GM19193 (cell line): ENCODE measurements around the gene GLRX2.

Experiments used
- POLR2A ChIP-seq: IDR thresholded peaks from 4 replicates; pipeline ENCODE4 v1.6.1; 2011; ENCODE audit not compliant: insufficient read depth, insufficient read length; ENCODE audit errors: extremely low read depth

The GLRX2 gene

DNA sequence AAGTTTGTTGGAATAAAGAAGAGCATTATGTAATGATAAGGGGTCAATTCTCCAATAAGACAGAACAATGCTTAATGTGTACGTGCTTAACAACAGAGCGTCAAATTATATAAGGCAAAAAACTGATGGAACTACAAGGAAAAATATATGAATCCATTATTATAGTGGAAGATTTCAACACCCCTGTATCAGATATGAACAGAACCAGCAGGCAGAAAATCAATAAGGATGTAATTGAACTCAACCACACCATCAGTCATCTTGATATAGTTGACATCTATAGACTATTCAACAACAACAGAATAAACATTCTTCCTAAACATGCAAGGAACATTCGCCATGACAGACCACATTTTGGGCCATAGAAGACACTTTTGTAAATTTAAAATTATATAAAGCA lies 13.0 kb upstream of the GLRX2 start:
- TF ChIP-seq POLR2A = no peak

DNA sequence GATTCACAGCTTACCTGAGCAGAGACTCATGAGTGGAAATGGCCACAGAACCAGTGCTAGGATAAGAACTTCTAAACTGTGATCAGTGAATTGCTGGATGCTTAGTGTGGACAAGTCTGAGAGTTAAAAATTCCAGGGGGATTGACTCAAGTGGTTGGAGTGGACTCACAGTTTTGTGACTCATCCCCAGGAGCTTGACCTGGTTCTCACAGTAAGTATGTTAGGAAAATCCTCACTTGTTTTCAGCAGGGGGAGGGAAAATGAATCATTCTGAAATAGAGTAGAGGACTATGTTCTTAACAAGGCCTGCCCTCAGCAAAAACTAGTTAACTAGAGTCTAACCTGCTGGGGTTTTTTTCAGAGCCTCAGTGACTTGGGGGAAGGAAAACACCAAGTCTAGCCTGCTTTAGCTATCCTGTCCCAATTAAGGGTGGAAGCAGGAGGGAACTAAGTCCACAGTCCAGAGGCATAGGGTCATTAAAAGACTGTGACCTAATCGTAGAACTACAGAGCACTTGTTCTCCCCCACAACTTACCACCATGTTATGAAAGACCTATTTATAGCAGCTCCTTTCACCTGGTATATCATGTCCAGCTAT lies 10.5 kb upstream of the GLRX2 start:
- no peak for TF ChIP-seq POLR2A

DNA sequence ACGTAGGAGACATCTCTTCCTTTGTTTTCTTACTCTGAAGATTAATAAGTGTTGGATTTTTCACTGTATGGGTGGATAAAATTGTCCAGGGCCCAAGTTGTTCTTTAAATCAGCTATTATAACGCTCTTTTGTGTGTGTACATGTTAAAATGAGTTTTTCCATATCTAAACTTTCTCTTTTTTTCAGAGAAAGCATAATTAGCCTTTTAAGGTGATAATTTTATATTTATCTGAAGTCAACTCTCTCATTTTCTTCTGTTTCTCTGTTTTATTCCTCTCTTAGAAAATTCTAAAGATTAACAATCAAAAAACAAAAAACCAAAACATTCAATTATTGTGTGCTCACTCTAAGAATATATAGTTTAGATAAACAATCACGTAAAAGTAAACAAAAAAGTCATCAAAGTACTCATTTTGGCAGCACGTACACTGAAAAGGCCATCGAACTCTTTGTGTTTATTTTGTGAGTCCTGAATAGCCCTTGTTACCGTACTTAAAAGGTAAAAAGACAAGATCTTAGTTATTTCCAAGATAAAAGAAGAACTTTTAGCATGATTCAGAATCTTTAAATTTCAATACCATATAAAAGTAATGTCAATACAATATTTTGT lies 9.4 kb upstream of the GLRX2 start:
- TF ChIP-seq POLR2A = no peak

DNA sequence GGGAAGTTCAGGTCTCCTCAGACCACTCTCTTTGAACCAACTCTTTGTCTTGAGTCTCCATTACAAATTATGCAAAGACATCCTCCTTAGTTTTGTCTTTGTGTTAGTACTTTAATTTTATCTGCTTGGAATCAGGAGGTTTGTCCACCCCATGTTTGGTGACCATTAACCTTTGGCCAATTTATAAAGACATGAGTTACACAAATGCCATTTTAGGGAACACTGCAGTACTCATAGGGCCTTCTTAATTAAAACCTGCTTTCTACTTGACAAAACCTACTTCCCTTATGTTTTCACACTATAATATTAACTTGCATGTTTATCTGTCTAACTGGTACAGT lies 8.7 kb upstream of the GLRX2 start:
- no peak for TF ChIP-seq POLR2A

DNA sequence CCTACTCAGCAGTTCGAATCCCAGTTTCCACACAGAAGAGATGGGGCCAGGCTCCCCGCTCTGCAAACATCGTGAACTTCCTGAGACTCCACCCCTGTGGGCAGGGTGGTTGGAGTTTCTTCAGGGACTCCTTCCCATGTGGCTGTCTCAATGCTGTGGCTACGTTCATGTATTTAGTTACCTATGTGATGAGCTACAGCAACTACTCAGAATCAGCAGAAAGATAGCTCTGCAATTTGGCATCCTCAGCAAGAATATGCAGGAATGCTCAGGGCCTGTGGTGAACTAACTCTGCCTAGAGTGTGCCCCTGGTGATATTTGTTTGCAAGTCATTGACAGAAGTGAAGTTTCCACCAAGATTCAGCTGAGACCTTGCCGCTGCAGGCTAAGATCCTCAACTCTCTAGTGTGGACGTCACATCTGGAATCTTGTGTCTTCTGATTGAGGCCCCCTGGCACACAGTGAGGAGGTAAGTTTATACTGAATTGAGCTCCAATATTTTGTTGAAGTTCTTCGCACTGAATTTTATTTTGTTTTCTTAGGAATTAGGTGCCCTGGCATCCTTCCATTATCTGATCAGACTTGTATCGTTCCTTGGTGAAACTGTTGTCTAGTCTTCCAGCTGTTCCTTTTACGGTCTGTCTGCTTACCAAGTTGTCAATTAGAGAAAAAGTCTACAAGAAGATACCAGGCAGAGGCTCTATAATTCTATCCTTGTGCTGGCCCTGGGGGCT lies 8.2 kb upstream of the GLRX2 start:
- no peak for TF ChIP-seq POLR2A

DNA sequence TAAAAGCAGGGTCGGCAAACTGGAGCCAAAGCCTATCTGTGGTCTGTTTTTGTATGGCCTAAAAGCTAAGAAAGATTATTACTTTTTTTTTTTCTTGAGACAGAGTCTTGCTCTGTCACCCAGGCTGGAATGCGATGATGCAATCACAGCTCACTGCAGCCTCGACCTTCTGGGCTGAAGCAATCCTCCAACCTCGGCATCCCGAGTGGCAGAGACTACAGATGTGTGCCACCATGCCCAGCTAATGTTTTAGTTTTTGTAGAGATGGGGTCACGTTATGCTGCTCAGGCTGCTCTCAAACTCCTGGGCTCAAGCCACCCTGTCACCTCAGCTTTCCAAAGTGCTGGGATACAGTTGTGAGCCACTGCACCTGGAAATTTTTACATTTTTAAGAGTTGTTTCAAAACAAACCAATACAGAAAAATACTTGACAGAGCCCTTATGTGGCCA lies 6.5 kb upstream of the GLRX2 start:
- no peak for TF ChIP-seq POLR2A

DNA sequence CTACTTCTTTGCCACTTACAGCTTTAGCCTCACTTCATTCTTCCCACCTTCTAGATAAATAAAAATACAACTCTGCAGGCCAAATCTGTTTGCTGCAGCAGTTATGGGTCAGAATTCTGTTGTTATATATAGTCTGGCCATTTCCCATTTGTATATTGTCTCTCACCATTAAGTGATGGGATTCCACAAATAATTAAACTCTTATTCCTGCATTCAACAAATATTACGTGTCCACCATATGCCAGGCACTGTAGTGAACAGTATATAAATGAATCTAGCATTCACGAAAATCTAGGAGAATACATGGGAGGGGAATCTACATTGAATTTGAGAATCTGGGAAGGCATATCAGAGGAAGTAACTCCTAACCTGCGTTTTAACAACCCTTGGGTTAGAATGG lies 5.7 kb upstream of the GLRX2 start:
- no peak for TF ChIP-seq POLR2A

DNA sequence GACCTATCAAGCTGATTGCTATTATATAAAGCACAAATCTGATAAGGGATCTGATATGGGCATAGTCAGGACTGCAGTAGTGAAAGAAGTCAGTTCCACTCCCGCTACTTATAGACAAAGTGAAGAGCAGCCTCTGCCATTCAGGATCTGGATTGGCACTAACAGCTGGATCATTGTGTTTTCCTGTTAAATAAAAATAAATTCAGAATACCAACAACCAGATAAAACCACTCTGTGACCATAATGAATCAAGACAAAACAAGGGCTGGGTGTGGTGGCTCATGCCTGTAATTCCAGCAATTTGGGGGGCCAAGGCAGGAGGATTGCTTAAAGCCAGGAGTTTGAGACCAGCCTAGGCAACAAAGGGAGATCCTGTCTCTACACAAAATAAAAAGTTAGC lies 5.0 kb upstream of the GLRX2 start:
- no peak for TF ChIP-seq POLR2A

DNA sequence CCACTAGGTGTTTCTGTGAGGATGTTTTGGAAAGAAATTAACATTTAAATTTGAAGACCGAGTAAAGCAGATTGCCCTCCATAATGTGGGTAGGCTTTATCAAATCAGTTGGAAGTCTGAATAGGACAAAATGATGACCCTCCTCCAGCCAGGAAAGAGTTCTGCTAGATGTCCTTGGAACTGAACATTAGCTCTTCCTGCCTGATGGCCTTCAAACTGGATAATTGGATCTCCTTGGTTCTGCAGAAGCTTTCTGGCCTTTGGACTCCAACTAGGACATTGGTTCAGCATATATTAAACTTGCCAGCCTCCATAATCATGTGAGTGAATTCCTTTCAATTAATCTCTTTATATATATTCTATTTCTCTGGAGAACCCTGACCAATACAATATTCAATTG lies 4.4 kb upstream of the GLRX2 start:
- TF ChIP-seq POLR2A = no peak

DNA sequence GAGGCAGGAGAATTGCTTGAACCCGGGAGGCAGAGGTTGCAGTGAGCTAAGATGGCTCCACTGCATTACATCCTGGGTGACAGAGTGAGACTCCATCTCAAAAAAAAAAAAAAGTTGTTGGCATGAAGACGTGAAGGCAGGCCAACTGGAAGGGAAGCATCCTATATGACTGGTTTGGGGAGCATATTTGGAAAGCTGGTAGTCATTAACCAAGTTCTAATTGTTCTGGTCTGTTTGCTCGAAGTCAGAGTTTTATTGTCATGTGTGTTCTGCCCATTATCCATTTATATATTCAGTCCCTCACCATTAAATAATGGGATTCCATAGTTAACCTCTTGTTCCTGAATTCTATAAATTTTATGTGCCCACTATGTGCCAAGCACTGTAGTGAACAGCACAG lies 3.3 kb upstream of the GLRX2 start:
- no peak for TF ChIP-seq POLR2A

DNA sequence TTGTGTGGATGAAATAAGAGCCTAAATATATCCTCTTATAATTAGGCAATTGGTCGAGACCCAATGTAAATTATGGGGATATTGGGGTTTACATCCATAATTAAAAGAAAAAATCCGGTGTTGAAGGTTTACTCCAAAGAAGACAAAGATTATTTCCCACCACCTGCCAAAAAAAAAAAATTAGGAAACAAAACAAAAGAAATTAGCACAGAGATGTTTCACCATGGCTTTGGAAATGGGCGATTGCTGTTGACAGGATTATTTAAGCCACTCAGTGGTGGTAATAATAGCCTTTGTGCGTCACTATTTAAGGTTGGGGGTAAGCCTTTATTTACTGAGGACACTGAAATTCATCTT lies 585 bp upstream of the GLRX2 start:
- TF ChIP-seq POLR2A = no peak

DNA sequence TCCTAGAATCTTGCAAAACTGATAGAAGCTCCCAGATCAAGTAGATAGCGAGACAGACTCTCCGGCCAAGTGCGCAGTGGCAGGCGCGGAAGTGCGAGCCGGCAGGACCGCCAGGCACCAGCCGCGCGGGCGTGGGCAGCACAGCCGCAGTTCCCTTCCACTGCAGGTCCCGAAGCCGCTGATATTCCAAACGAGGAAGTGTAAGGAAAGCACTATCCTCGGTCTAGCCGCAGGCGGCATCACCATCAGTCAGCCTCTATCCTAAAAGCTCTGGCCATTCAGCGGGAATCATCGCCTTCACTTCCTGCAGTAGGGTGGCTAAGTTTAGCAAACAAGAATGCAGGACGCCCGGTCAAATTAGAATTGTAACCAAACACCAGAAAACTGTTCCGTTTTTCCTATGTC lies 710 bp downstream of the GLRX2 start:
- no peak for TF ChIP-seq POLR2A

DNA sequence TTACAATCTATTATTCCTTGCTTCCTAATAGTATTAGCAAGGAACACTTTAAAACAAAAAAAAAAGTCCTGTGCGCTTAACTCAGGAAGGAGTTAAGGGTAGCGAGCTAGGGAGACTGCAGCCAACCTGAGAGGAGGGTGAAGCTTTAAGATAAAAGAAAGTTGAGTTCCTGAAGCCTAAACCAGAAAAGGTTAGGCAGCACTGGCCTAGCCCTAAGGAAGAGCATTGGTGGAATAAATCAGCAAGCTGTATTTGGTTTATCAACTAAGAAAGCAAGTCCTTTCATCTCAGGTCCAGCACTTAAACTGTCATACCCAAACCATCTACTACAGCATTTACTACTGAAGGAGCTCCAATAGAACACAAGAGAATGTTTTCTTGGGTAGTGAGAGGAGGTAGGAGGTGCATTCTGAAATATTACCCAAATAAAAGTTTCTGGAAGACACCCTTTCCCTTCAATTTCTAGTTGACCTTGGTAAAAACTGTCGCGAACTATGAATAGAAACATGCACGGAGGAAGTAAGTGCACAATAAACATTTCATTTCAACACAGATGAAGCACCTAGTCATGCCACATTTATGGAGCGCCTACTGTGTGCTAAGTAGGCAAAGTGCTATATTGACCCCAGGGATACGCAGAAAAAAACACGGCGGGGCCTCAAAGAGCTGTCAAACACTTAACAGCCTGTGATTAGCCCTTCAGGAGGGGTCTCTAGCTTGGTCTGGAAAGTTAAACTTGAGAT lies 1.3 kb downstream of the GLRX2 start:
- no peak for TF ChIP-seq POLR2A

DNA sequence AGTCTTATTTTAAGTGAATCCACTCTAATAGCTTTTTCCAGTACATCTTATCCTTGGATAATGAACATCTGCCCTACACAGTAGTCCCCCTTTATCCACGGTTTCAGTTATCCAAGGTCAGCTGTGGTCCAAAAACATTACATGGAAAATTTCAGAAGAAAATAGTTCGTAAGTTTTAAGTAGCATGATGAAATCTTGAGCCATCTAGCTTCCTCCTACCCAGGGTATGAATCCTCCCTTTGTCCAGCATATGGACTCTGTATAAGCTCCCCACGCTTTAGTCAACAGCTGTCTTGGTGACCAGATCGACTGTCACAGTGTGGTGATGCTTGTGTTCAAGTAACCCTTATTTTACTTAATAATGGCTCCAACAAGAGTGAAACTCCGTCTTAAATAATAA lies 2.6 kb downstream of the GLRX2 start:
- TF ChIP-seq POLR2A = no peak

DNA sequence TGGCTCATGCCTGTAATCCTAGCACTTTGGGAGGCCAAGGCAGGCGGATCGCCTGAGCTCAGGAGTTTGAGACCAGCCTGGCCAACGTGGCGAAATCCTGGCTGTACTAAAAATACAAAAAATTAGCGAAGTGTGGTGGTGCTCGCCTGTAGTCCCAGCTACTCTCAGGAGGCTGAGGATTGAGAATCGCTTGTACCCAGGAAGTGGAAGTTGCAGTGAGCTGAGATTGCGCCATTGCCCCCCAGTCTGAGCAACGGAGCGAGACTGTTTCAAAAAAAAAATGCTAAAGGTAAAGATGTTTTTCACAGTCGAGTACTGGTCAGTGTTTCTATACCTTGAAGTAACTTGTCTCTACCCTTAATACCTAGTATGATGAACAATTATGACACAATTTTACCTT lies 11.1 kb downstream of the GLRX2 start:
- TF ChIP-seq POLR2A = no peak

DNA sequence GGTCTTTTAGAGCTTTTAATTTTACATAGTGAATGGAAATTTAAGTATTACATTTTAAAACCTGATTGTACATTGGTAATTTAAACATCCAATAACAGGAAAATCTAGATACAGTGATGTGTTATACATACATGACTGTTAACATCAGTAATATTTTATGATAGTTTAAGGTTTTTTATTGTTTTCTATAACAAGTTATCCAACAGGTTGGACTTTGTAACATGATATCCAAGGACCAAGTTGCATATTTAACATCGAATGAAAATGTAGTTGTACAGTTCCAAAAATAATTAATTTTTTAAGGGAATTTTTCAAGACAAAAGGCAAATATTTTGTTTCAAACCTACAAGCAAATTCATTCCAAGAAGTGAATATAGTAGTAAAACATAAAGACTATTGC lies 14.3 kb downstream of the GLRX2 start:
- no peak for TF ChIP-seq POLR2A
